SU-DHL-6 (cell line): Measurements from ENCODE around the gene ATRNL1.

Source experiments
- H2AFZ ChIP-seq: fragments of 200-600 bp; sonication (generic); 2 replicates; pipeline ENCODE4 v1.6.1; 2014; ENCODE audit warnings: low read depth, mild to moderate bottlenecking, moderate library complexity, mixed read lengths, antibody characterized with exemption, low read length; ENCODE audit not compliant: severe bottlenecking
- H3F3A ChIP-seq: fragments of 200-600 bp; shearing (Covaris generic); 2 replicates; pipeline ENCODE4 v1.6.0; 2016; ENCODE audit warnings: antibody characterized with exemption, mild to moderate bottlenecking; ENCODE audit not compliant: insufficient read depth
- H3K27ac ChIP-seq: fragments of 200-600 bp; sonication (generic); 2 replicates; pipeline ENCODE4 v1.5.1; 2016; ENCODE audit warnings: low read depth, mild to moderate bottlenecking, low read length, moderate library complexity, mixed read lengths
- H3K27me3 ChIP-seq: fragments of 200-600 bp; sonication (generic), shearing (Covaris generic); 2 replicates; pipeline ENCODE4 v1.6.0; 2014; ENCODE audit warnings: mild to moderate bottlenecking, low read length
- H3K36me3 ChIP-seq: fragments of 200-600 bp; sonication (generic); 2 replicates; pipeline ENCODE4 v1.6.1; 2014; ENCODE audit warnings: mild to moderate bottlenecking, low read length, mixed read lengths
- H3K4me2 ChIP-seq: fragments of 300-600, 200-600 bp; shearing (Covaris generic), sonication (generic); 2 replicates; pipeline ENCODE4 v1.6.0; 2014; ENCODE audit warnings: low read length, low read depth, mild to moderate bottlenecking; ENCODE audit not compliant: poor library complexity, severe bottlenecking
- H3K4me3 ChIP-seq: fragments of 200-600 bp; sonication (generic); 2 replicates; pipeline ENCODE4 v1.5.1; 2014; ENCODE audit warnings: antibody characterized with exemption, low read length, mild to moderate bottlenecking, mixed read lengths; ENCODE audit not compliant: insufficient read depth, poor library complexity, severe bottlenecking
- H3K79me2 ChIP-seq: fragments of 200-600 bp; sonication (generic); 2 replicates; pipeline ENCODE4 v1.6.1; 2014; ENCODE audit warnings: mild to moderate bottlenecking, low read length, moderate library complexity; ENCODE audit not compliant: insufficient read depth
- H3K9ac ChIP-seq: fragments of 200-600 bp; sonication (generic); 2 replicates; pipeline ENCODE4 v1.7.0; 2014; ENCODE audit warnings: mild to moderate bottlenecking, low read length
- H3K9me2 ChIP-seq: fragments of 200-600 bp; sonication (generic); replicated peaks from 2 replicates; pipeline ENCODE4 v1.6.1; 2014; ENCODE audit warnings: low read length; ENCODE audit not compliant: insufficient read depth
- H3K9me3 ChIP-seq: fragments of 200-600 bp; sonication (generic); 2 replicates; pipeline ENCODE4 v1.6.1; 2014; ENCODE audit warnings: low read length, mixed read lengths; ENCODE audit not compliant: insufficient read depth
- H4K20me1 ChIP-seq: fragments of 200-600 bp; sonication (generic); 2 replicates; pipeline ENCODE4 v1.6.1; 2014; ENCODE audit warnings: low read depth, mild to moderate bottlenecking, antibody characterized with exemption, low read length, moderate library complexity, mixed read lengths
- EZH2phosphoT487 ChIP-seq: fragments of 200-600 bp; sonication (generic), shearing (Covaris generic); conservative IDR thresholded peaks from 2 replicates; pipeline ENCODE4 v1.6.1; 2018; ENCODE audit warnings: mild to moderate bottlenecking, antibody characterized with exemption, low read length, moderate library complexity, mixed read lengths
- TF ChIP-seq, protein P1 (sequence below): fragments of 200-600 bp; sonication (generic); IDR thresholded peaks from one replicate; pipeline ENCODE4 v1.5.1; 2017; ENCODE audit warnings: antibody characterized with exemption, mild to moderate bottlenecking, low read length, moderate library complexity; ENCODE audit not compliant: insufficient read depth, poor library complexity, severe bottlenecking

ATRNL1 gene

GRCh38 chr10:115660391-115660790 lies 567.2 kb downstream of the ATRNL1 start:
- no peaks in the 10 kb centered on the region for H3K9me3 ChIP-seq
- TF ChIP-seq EZH2phosphoT487: no peak
- TF ChIP-seq, protein P1, sequence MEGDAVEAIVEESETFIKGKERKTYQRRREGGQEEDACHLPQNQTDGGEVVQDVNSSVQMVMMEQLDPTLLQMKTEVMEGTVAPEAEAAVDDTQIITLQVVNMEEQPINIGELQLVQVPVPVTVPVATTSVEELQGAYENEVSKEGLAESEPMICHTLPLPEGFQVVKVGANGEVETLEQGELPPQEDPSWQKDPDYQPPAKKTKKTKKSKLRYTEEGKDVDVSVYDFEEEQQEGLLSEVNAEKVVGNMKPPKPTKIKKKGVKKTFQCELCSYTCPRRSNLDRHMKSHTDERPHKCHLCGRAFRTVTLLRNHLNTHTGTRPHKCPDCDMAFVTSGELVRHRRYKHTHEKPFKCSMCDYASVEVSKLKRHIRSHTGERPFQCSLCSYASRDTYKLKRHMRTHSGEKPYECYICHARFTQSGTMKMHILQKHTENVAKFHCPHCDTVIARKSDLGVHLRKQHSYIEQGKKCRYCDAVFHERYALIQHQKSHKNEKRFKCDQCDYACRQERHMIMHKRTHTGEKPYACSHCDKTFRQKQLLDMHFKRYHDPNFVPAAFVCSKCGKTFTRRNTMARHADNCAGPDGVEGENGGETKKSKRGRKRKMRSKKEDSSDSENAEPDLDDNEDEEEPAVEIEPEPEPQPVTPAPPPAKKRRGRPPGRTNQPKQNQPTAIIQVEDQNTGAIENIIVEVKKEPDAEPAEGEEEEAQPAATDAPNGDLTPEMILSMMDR: no peak
- H3K27ac ChIP-seq: no peak overlapping the region
- no peak overlapping the region for H3K4me3 ChIP-seq
- no peaks in the 10 kb centered on the region for H3K9me2 ChIP-seq
- H3K79me2 ChIP-seq: no peaks in the 10 kb centered on the region
- H3K9ac ChIP-seq: no peak overlapping the region
- H3F3A ChIP-seq: no peaks in the 10 kb centered on the region
- no peak overlapping the region for H3K4me2 ChIP-seq
- H4K20me1 ChIP-seq: no peaks in the 10 kb centered on the region
- H3K36me3 ChIP-seq: no peaks in the 10 kb centered on the region
- no peaks in the 10 kb centered on the region for H3K27me3 ChIP-seq
- H2AFZ ChIP-seq: no peak overlapping the region

GRCh38 chr10:115662422-115662821 lies 569.3 kb downstream of the ATRNL1 start:
- Histone ChIP-seq H3F3A (no peaks in the 10 kb centered on the region), H3K9me3 (no peaks in the 10 kb centered on the region), H3K27me3 (no peaks in the 10 kb centered on the region), H3K4me3 (no peak overlapping the region), H3K9ac (no peak overlapping the region), H3K4me2 (no peak overlapping the region), H2AFZ (no peak overlapping the region), H3K36me3 (no peaks in the 10 kb centered on the region), H3K27ac (no peak overlapping the region), H4K20me1 (no peaks in the 10 kb centered on the region), H3K79me2 (no peaks in the 10 kb centered on the region), H3K9me2 (no peaks in the 10 kb centered on the region)
- no peak for TF ChIP-seq EZH2phosphoT487
- TF ChIP-seq, protein P1: no peak

DNA sequence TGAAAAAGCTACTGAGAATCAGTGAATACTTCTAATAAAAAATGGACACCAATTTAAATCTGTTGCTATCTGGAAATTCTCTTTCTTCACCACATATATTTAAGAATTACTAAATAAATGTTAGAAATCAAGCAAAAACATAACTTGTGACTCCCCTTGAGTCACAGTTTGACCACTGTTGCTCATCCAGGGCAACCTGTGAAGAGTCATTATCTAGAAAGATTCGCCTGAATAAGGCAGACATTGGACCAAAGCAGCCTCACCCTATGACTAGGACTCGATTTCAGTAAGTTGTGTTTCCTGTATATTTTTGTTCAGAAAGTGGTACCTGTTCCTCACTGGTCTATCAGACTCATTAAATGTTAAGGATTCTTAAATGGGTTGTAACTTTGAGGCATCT lies 572.4 kb downstream of the ATRNL1 start:
- Histone ChIP-seq H3K36me3 (no peaks in the 10 kb centered on the region), H3K9ac (no peak overlapping the region), H3K9me2 (no peaks in the 10 kb centered on the region), H4K20me1 (no peaks in the 10 kb centered on the region), H3K27me3 (no peaks in the 10 kb centered on the region), H3F3A (no peaks in the 10 kb centered on the region), H3K4me3 (no peak overlapping the region), H3K79me2 (no peaks in the 10 kb centered on the region), H2AFZ (no peak overlapping the region), H3K27ac (no peak overlapping the region), H3K9me3 (no peaks in the 10 kb centered on the region), H3K4me2 (no peak overlapping the region)
- TF ChIP-seq, protein P1: no peak
- TF ChIP-seq EZH2phosphoT487: no peak
